ENCODE measurements around the gene GFY.

DNA sequence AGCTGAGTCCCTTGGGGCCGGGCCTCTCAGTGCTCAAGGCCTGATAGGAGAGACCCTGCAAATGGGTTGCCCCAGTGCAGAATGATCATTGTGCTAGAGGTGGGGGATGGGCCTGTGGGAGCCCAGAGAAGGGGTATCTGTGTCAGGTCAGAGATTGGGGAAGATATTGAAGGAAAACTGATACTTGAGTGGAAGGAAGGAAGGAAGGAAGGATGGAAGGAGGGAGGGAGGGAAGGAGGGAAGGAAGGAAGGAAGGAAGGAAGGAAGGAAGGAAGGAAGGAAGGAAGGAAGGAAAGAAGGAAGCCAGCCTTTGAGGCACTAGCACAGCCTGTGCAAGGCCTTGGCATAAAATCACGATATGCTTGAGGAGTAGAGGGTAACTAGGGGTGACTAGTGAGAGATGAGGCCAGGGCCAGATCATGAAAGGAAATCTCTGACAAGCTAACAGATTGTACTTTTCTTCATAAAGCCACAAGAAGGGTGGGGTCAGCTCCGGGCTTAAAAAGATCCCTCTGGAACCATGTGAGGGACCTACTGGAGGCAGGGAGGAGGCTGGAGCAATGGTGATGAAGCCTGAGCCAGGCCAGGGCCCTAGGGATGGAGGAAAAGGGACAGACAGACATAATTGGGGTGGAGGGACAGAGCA is 13.4 kb upstream of the GFY start:
- TF ChIP-seq, protein P1, sequence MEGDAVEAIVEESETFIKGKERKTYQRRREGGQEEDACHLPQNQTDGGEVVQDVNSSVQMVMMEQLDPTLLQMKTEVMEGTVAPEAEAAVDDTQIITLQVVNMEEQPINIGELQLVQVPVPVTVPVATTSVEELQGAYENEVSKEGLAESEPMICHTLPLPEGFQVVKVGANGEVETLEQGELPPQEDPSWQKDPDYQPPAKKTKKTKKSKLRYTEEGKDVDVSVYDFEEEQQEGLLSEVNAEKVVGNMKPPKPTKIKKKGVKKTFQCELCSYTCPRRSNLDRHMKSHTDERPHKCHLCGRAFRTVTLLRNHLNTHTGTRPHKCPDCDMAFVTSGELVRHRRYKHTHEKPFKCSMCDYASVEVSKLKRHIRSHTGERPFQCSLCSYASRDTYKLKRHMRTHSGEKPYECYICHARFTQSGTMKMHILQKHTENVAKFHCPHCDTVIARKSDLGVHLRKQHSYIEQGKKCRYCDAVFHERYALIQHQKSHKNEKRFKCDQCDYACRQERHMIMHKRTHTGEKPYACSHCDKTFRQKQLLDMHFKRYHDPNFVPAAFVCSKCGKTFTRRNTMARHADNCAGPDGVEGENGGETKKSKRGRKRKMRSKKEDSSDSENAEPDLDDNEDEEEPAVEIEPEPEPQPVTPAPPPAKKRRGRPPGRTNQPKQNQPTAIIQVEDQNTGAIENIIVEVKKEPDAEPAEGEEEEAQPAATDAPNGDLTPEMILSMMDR (conservative IDR thresholded peaks at IDR 0.05 in 1 of 2, IDR thresholded peaks at IDR 0.05 in 1 of 2; ENCODE audit: extremely low read depth in 1 of 2, insufficient read depth in 1 of 2, low read depth in 1 of 2, low read length in 2 of 2), result no peak
- TF ChIP-seq EZH2 (IDR thresholded peaks at IDR 0.05; ENCODE audit: borderline replicate concordance, low read length), result no peak

Data from mammary epithelial cell (primary cell).